Urothelium cell line (cell line): ENCODE data around the gene SESN3.
"Not testable (repeated sequence)": the region's sequence is repeated elsewhere in the genome, so short reads cannot be mapped to it uniquely, and the experiment has no call there.

Experiments
- DNase-seq: peaks from one replicate; pipeline ENCODE4 v3.0.0; 2011; ENCODE audit warnings: low spot score, mixed read lengths
- FAIRE-seq: peaks from 2 replicates; lab custom pipeline; 2011; peaks lifted over from hg19 to GRCh38; lab: Jason Lieb, UNC

SESN3 gene

GRCh38 chr11:95154514-95154913 is 76.5 kb downstream of the SESN3 start:
- DNase-seq: peak; percentile 59
- no peak for FAIRE-seq

DNA sequence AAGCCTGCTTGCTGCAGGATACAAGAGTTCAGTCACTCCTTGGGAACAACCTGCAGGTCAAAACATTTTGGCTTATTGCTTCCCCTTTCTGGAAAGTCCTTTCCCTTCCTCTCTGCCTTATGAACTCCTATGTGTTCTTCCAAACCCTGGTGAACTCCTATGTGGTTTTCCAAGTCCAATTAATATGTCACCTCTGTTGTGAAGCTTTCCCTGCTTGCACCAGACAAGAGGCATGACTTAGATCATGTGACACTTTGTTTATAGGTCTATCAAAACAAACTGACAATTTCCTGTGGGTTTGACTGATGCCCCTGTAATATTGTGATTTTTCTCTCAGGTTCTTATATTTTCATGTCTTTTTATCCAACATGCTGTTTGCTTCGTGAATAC is 77.2 kb downstream of the SESN3 start:
- FAIRE-seq: no peak
- no peak for DNase-seq

GRCh38 chr11:95152876-95153856 is 77.8 kb downstream of the SESN3 start:
- DNase-seq: no peak
- peak; percentile 23 for FAIRE-seq

DNA sequence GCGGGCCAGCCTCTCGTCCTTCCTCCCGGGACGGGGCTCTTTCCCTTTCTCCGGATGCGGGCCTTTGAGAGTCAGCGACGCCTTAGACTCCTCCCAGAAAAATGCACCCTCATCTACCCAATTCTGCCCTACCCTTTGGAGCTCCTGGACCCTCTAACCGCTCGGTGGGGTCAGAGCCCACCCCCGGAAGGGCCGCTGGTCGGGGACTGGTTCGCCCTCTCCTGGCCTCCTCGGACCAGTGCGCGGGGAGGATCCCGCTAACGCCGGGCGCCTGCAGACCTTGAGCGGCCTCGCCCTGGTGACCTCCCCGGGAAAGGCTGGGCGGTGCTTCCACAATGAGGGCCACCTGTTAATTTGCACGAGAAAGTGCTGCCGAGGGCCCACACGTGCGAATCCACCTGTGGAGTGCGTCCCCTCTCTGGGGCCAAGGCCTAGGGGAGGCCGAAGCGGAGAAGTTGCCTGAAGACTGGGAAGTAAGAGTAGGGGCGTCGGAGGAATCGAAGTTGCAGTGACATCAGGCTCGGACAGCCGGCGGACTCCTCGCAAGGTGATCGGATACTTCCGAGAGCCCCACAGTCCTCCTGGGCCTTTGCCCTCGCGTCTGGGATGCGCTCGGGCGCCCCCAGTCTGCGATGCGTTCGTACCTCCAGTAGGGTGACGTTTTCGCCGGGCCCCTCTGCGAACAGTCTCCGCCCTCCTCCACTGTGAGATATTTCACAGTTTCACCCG is 79.9 kb downstream of the SESN3 start:
- peak; percentile 86 for DNase-seq

GRCh38 chr11:95149651-95150364 is 81.2 kb downstream of the SESN3 start:
- DNase-seq: peak; percentile 94
- FAIRE-seq: peak; percentile 50

More for the DNA sequence above, 79.9 kb downstream of the SESN3 start:
- no peak for FAIRE-seq

GRCh38 chr11:95148938-95149337 is 82.1 kb downstream of the SESN3 start:
- DNase-seq: no peak
- FAIRE-seq: no peak

DNA sequence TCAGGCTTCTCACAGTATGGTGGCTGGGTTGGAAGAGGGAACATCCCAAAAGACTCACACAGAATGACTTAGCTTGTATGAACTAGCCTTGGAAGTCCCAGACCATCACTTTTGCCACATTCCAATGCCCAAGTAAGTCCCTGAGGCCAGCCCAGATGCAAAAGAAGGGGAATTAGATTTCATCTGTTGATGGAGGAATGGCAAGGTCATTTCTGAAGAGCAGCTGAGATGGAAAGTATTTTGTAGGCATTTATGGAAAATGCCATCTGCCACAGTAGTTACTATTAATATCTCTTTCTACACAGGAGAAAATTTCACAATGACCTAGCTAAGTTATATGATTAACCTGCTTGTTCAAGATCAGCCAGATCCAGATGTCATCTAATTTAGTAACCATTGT is 82.6 kb downstream of the SESN3 start:
- FAIRE-seq (no peak), DNase-seq (no peak)

GRCh38 chr11:95147364-95147905 is 83.6 kb downstream of the SESN3 start:
- FAIRE-seq: no peak
- peak; percentile 83 for DNase-seq

DNA sequence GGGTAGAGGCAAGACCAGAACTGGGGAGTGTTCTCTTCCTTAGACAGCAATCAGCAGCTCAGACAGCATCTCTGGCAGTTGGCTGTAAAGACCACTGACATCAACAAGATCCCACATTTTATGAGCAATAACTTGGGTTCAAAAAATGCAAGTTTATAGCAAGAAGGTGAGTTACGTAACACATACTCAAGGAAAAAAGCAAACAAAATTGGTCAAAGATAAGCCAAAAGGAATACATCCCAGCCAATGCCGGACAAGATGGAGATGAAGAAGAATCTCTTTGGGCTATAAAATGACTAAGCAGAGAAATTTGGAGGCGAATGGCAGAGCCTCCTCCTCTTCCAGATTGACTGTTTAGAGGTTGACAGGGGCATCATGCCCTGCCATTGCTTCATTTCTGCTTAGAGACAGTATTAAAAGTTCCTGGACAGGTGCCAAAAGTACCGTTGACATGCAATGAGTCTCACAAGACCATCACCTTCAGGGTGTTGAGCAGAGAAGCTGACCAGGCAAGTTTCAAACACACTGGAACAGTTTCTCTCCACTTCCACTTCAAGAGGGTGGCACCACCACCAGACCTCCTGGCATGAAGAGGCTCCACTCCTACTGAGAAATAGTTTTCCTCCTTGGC is 85.5 kb downstream of the SESN3 start:
- DNase-seq (no peak), FAIRE-seq (no peak)

DNA sequence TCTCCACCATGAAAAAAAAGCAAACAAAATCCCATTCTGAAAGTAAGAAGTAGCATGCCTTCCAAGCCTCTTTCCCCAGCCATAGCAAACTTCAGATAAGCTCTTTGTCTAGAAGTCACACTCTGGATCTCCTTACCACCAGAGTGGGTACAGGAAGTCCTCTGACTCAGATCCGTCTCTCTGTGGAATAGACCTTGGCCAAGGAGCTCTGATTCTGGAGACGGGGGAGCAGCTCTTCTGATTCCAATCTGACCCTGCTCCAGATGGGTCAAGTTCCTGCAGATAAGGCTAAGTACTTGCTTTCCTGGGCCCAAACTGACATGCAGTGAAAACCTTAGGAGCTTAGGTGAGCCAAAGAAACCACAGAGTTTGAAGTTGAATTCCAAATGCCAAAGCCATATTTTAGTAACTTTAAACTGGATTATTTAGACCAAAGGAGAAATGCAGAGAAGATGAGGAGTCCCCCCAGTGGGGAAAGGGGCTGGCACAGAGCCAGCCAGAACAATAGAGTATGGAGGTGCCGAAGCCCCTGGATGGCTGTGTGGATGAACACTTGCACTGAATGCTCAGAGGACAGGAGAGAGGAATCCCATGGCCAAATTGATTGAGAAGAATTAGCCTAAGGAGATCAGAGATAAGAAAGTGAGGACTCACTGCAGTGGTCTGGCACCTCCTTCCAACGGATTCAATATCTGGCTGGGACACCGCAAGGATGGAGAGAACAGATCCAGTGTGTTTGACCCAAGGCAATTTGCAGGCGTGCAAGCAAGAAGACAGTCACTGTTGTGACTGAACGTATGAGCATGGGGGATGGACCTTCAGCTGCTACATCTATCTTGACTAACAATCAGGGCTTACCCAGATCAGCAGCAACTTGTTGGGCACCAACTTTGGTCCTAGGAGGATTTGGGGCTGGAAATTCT is 86.4 kb downstream of the SESN3 start:
- DNase-seq (no peak), FAIRE-seq (no peak)

GRCh38 chr11:95143106-95143681 is 87.8 kb downstream of the SESN3 start:
- FAIRE-seq (no peak), DNase-seq (no peak)

DNA sequence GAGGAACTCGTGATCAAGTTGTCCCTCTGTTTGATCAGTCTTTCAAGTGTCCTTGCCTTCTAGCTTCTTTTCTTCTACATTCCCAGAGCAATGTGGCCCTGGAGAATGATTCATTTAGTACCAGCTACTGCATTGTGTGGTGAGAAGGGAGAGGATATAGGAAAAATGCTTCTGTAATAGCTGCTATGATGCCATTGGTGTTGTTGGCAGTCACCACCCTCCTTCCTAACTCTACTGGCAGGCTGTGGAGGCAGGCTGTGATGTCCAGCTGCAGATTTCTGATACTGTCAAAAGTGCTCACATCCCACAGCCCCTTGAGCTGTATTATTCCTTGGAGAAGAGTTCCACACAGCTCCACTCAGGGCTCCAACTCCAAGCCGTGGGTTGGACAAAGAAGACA is 88.6 kb downstream of the SESN3 start:
- FAIRE-seq: no peak
- DNase-seq: no peak

GRCh38 chr11:95140397-95141033 is 90.5 kb downstream of the SESN3 start:
- DNase-seq (no peak), FAIRE-seq (no peak)

GRCh38 chr11:95138448-95138847 is 92.6 kb downstream of the SESN3 start:
- FAIRE-seq: no peak

GRCh38 chr11:95137299-95137698 is 93.7 kb downstream of the SESN3 start:
- no peak for FAIRE-seq

More at GRCh38 chr11:95138448-95138847, 92.6 kb downstream of the SESN3 start:
- no peak for DNase-seq

DNA sequence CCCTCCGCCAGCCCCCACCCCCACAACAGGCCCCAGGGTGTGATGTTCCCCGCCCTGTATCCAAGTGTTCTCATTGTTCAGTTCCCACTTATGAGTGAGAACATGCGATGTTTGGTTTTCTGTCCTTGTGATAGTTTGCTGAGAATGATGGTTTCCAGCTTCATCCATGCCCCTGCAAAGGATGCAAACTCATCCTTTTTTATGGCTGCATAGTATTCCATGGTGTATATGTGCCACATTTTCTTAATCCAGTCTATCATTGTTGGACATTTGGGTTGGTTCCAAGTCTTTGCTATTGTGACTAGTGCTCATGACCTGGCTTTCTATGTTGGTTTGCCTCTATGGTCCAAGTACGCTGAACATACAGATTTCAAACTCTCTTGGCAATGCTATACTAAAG is 94.3 kb downstream of the SESN3 start:
- not testable (repeated sequence) for FAIRE-seq, DNase-seq

More at GRCh38 chr11:95137299-95137698, 93.7 kb downstream of the SESN3 start:
- DNase-seq: no peak

- FAIRE-seq (no peak), DNase-seq (no peak)
Measured at GRCh38 chr11:95135880-95136279, 95.1 kb downstream of the SESN3 start.

GRCh38 chr11:95135155-95135554 is 95.8 kb downstream of the SESN3 start:
- DNase-seq (no peak), FAIRE-seq (no peak)
